Glomerular visceral epithelial cell (primary cell): ENCODE results near the gene SGPP2.

ENCODE experiments used
- DNase-seq: peaks from one replicate; pipeline ENCODE4 v3.0.0-alpha.2; 2016; ENCODE audit errors: extremely low spot score

Gene SGPP2

DNA sequence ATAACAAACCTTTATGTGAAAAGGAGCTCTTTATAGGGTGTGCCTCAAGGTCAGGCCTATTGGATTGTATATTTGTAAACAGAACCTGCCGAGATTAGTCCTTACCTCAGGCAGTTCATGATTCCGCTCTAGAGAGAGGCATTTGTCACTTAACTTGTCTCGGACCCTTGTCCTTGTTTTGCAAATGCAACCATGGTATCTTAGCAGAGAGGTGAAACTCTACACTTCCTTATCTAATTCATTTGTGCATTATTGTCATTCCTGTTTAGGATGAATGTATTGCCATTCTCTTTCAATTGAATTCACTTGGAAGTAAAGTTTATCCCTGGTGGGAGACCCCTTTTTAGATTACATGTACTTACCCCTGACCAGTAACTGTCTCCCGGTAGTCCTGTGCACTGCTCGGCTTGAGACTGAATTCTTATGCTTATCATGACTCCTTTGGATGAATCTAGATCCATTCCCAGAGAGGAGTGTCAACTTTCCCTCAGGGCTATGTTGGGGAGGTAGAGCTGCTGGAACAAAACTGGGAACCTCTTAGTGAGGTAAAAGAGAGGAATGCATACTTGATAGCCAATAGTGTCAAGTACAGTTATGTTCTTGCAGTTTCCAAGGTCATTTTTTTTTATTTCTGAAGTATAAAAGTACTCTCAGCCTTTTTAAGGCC is 46.6 kb downstream of the SGPP2 start:
- DNase-seq: no peak

DNA sequence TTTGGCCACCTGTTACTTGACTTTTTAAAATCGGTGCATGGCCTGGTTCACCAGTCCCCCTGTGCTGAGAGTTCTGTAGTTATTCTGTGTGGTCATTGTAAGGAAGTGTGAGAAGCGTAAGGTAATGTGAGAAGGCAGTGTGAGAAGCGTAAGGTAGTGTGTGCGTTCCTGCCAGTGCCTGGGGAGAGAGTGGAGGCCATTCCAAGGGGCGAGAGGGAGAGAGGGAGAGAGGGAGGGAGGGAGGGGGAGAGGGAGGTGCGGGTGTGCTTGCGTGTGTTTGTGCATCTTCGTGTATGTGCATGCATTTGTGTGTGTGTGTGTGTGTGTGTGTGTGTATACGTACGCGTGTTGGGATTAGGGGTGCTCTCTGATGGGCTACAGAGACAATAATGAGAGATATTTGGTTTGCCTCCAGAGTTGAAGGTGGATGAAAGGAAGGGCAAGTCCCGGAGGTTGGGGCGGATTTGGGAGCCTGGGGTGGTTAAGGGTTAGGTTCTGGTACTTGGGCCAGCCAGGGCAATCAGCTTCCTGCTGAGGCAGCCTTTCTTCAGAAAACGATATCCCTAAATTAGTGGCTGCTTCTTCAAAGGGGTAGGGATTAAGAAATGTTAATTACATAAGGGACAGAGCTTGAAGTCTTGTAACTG is 53.7 kb downstream of the SGPP2 start:
- DNase-seq: no peak

DNA sequence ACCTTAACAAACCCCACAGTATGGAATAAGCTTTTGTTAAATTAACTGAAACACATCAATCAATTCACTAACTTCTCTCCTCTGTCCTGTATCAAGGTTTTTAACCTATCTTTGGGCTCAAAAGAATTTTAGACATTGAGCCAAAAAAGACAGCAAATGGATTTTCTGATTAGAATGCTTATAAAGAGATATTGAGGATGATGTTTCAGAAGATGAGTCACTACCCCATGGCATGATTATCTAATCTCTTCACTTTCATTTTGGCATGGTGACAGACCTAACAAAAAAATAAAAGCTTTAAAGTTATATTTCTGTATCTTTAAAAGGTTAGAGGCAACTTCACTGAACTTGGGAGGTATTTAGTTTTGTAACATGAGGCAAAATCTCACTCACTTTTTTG is 55.5 kb downstream of the SGPP2 start:
- DNase-seq: no peak

DNA sequence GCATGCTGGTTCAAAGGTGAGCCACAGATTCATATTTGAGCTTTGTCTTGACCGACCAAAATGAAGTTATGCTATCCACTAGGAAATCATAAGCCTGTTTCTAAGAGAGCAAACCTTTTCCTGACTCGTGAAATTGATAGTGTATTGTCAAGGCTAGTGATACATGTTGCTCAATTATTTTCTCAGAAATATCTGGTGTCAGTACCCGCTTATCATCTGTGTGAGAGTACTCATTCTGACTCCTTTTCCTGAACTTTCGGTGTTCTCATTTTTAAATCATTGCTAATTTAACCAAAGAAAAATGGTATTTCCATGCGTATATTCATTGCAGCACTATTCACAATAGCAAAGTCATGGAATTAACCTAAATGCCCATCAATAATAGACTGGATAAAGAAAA is 56.2 kb downstream of the SGPP2 start:
- DNase-seq: no peak

DNA sequence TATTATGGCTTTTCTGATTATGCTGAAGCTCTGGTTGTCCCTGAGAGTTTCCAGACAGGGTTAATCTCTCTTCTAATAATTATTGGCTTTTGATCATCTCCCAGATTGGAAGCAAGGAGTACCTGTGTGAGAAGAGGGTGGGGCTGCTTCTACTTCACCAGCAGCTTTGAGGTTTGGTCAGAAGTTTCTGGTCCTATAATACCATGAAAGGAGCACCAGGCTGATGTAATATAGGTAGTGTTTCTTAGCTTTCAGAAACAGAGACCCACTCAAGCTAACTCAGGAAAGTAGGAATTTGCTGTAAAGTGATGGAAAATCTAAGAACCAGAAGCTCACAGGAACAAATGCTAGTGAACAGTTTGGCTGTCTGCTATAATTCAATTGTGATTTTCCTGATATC is 57.6 kb downstream of the SGPP2 start:
- no peak for DNase-seq

DNA sequence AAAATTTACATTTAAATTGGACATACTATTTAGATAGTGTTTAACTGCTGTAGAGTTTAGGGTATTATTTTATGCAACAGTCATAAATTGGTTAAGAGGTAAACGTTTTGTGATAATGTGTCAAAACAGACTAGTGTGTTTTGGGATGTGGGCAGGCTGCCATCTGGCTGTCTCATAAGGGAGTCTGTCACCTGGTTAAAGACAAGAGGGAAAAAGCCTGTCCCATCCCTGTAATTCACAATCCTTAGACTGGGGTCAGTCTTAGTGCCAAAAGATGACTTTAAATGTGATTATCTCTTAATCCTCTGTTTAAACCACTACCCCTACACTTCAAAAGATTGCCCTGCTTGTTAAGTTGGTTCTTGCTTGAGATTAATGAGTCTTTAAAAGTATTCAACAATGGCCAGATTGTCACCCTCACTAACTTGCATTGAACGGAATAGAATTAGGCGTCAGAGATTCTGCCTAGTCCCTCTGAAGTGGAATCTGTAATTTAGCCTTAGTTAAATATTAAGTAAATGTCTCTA is 59.2 kb downstream of the SGPP2 start:
- no peak for DNase-seq

DNA sequence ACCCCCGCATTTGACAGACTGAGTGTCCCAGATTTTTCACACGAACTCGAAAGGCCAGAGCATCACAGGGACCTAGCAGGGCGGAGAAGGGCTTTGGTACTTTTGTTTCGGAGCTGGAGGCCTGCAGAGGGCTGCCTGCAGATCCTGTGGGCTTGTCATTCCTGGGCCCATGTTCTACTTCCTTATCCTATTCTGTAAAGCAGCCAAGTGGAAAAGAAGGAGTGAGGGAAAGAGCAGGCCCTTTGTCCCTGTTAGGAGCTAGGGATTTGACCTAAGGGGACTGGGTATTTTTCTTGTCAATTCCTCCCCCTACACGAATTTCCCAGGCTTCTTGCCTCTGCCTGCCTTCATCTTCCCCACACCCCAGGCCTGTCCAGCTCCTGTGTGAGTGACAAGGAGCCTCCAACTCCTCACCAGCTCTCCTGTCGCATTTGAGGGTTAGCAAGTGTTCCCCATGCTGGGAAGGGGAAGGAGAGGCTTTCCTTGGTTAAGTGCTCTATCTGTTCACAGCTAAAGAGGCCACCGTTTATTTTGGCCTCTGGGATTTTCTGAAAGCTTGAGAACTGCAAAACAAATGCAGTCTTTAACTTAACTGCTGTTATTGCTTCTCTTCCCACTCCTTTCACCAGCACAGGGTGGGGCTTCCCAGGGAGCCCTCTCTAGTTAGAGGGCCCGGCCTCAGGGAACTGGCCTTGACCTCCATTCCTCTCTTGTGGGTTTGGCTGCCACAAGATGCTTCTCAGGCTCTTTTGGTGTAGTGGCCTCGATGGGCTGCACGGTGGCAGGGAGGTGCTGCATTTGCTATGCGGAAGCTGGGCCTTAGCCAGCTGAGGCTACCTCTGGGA is 61.2 kb downstream of the SGPP2 start:
- DNase-seq: no peak

DNA sequence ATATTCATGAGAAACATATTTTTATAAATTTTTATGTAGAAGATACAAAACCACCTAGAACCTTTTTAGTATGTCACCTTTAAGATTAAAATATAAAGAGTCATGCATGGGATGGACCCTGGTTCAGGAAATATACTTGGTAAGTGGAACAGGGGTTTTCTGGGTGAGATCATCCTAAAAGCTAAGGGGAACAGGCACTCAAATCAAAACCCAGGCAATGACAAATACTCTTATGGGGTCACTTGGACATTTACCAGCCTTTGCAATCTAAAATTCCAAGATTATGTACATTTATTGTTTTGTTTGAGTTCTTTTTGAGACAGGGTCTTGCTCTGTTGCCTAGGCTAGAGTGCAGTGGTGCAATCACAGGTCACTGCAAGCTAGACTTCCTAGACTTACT is 65.8 kb downstream of the SGPP2 start:
- DNase-seq: no peak

DNA sequence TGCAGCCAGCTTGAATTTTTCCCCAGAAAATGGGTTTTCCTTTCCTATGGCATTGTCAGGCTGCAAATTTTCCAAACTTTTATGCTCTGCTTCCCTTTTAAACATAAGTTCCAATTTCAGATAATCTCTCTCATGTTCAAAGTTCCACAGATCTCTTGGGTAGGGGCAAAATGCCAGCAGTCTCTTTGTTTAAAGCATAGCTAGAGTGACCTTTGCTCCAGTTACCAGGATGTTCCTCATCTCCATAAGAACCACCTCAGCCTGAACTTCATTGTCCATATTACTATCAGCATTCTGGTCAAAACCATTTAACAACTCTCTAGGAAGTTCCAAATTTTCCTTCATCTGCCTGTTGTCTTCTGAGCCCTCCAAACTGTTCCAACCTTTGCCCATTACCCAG is 68.3 kb downstream of the SGPP2 start:
- DNase-seq: no peak

DNA sequence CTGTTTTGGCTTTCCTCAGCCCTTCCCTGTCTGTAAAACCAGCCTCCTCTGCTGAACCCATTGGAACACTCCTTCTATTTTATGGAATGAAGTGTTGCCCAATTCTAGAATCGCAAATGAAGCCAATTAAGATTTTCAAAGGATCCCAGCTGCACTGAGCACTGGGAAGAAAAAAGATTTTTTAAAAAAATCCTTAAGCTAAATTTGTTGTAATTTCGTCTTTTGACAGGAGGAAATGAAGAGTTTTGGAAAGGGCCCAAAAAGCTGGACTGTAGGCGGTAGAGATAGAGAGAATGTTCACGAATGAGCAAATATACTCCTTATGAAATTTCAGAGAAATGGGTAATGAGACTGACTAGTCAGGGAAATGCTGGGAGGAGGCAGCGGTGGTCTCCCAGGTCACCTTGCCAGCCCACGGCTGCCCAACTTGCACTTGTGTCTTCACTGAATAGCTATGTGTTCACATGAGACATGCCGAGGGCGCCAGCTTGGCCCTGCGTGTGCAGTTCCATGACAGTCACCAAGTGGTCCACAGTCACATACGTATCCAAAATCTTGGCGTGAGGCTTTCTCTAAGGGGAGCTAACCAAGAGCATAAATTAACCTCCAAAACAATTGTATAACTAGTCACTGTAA is 69.9 kb downstream of the SGPP2 start:
- no peak for DNase-seq

DNA sequence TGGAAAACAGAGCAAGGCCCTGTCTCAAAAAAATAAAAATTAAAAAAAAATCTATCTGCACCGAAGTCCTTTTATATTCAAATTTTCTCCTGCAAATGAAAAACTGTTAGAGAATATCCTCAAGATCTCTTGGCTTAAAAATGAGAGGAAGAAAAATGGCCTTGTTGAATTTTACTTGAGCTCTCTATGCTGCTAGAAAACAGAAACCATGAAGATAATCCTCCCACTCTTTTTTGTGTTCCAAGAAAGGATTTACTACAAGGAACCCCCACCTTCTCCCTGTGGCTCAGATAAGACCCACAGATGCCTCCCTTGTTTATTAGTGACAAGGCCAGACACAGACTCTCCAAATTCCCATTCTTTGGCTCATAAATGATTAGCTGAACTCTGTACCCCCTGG is 71.0 kb downstream of the SGPP2 start:
- DNase-seq: no peak

DNA sequence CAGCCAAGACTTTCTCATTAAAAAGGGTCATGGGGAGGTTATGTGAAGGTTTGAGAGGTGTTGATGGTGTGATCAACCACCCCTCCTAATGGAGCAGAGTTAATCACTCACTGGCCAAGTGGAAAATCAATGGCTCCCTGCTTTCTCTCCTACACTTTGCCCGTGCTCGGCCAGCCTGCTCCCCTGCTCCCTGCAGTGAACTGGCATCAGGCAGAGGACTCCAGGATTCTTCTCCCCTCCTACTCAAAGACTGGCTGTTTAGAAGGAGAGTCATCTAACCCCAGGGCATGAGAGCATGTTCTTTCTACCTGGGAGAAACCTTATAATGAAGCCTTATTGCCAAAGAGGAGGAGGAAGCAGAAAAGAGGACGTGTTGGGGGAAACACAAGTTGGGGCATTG is 74.9 kb downstream of the SGPP2 start:
- DNase-seq: no peak

DNA sequence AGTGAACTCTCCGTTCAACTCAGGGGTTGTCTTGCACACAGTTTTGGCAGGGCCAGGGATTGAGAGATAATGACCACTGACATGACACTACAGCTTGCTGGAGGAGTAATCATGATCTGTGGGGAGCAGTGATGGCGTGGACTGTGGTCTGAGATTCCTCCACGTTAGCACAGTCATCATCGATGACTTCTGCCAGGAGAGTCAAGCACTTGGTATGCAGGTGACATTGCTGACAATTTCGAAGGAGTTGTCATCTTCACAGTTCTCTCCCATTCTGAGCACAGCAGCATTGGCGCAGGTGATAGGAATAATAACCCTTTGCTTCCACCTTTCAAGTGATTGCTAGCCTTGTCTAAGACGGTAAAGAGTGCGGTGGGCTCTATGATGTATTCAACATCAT is 79.8 kb downstream of the SGPP2 start:
- no peak for DNase-seq

DNA sequence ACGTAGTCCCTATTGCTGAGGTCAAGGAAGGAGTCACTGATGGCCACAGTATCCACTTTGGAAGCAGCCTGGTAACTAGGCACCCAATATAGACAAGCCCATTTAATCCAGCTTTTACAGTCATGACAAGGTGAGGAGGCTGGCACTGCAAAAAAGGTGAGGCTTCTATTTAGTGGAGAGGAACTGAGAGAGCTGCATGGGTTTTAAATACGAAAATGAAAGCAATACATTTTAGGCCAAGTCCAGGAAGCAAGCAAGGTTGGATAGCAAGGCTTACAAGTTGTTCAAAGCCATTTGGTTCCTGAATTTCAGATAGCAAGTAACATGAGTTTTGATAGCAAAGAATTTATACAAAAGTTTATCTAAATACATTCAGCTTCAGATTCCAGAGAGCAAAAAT is 80.4 kb downstream of the SGPP2 start:
- no peak for DNase-seq

DNA sequence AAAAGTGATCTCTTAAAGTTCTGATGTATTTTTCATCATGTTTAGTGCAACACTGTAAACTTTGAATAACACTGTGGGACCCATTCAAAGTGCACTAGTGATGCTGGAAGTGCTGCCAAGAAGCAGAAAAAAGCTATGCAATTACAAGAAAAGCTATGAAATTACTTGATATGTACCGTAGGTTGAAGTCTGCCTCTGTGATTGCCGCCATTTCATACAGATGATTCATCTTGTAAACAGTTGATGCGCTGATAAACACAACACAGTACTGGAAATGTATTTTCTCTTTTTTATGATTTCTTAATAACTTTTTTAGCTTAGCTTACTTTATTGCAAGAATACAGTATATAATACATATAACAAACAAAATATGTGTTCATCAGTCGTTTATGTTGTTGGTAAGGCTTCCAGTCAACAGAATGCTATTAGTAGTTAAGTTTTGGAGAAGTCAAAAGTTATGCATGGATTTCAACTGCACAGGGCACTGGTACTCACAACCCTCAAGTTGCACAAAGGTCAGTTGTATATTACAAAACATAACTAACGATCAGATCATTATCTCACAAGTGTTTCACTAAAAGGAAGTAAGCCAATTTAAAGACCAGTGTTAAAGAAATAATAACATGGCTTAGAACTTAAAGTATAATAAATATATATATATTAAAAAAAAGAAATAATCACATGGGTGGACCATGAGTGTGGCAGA is 82.0 kb downstream of the SGPP2 start:
- DNase-seq: no peak

DNA sequence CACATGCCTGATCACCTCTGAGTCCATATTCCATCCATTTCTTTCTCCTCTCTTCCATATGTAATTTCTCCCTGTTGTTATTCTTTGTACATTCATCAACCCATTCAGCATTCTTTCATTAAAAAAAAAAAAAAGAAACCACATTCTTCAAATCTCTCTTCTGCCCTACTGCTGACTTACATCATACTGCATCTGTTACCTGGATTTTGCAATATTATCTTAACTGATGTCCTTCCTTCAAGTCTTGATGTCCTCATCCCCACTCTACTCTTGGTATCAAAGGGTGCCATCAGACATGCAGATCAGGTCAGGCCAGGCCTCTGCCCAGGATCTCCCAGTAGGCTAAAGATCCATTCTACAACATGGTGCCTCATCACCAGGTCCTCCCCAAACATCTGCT is 90.6 kb downstream of the SGPP2 start:
- DNase-seq: no peak

DNA sequence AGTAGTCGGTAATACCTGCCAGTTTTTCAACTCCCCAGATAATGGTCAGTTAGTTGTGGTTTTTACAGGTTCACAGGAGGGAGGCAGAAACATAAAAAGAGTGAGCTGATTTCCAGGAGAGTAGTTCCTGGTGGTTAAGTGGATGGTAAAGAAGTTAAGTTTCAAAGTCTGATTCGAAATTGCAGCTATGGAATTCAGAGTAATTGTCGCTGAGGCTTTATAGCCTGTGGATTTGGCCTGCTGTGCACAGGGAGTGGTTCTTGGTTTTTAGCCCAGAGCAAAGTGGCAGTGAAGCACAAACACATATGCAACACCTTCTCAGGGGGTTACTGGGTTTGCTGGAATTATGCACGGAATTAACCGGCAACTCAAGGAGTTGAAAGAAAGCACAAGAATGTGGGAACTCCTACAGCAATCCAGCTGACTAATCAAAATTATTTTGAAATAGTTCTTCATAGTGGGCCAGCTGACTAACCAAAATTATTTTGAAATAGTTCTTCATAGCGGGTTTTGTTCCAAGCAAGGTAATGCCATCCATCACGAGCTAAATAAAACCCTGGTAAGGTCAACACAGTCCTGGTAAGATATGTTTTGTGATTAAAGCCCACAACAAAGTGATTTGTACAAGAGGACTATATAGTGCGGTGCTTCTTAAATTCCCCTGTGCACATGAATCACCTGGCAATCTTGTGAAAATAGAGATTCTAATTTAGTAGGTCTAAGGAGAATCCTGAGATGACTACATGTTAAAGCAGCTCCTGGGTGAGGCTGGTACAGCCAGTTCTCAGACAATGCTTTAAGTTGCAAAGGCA is 94.4 kb downstream of the SGPP2 start:
- no peak for DNase-seq

DNA sequence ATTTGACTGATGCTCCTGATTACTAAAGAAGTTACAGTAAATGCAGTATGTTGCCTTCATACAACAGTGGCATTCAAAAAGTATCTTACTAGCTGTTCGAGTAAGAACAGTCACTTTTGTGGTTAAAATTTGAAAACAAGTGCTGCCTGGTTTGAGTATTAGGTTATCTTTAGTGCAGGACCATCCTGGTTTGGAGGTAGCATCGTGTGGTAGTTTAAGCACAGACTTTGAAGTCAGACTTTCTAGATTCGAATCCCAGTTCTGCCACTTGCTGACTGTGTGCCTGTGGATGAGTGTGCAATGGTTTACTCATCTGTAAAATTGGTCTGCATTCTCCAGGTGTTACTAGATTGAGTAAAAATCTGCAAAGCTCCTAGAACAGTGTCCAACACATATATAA is 96.8 kb downstream of the SGPP2 start:
- no peak for DNase-seq

DNA sequence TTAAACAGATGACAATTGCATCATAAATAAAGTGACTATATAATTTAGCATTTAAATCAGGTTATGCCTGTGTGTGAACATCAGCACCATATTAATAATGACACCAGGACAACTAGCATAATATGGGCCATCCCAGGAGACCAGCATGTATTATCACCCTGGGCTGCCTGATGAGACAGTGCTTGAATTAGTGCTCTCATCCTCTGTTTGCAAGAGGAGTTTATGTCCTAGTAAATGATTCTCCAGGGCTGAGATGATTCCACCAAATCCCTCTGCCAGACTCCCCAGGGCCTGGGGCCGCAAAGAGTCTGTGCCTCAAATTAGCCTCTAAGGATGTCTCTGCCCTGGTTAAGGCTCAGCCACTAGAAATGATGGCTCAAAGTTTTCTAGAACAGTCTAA is 97.7 kb downstream of the SGPP2 start:
- DNase-seq: no peak

DNA sequence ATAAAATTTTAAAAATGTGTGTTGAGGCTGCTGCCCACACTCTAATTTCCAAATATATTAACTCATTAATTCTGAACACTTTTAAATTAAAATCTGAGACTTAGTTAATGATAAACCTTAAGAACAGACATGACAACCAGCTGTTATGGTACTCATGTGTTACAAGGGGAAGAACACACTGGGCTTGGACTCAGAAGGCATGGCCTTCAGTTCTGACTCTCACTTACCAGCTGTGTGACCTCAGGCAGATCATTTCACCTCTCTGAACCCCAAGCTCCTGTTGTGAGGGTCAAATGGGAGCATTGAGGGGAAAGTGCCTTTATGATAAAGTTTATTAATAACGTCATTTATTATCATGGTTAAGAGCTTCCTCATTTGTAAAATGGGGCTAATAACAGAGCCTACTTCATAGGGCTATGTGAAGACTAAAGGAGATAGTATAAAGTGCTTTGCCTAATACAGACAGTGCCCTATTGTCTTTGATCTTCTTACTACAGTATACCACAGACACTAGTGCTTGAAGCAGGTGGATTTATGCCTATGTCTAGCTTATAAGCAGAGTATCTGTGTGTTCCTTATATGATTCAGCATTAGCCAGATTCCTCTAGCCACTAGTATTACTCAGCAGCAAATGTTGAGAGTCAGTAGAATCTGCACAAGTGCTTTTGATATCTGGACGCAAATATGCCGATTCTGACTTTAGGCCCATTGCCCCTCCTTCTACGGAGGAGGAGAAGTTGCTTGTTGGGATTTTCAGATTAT is 99.6 kb downstream of the SGPP2 start:
- DNase-seq: no peak
